DMS79 (cell line): ENCODE data around the gene KLF1.

Experiments
- DNase-seq: peaks from one replicate; lab custom pipeline; 2025; lab: John Stamatoyannopoulos, UW

KLF1 gene

GRCh38 chr19:12838182-12838885, 48.7 kb downstream of the KLF1 start, which contains the start of gene MAST1:
Gene MAST1, plus strand, starts transcription at chr19:12838515. Its CDS starts 58 bp downstream, at chr19:12838573.
- no peak for DNase-seq

GRCh38 chr19:12837225-12837624, 49.8 kb downstream of the KLF1 start:
- no peak for DNase-seq

GRCh38 chr19:12836529-12836863, 50.5 kb downstream of the KLF1 start:
- no peak for DNase-seq

GRCh38 chr19:12834976-12835757, 51.8 kb downstream of the KLF1 start:
- no peak for DNase-seq

- DNase-seq = peak; percentile 26
Observed at GRCh38 chr19:12834566-12834943, 52.4 kb downstream of the KLF1 start, which contains the start of gene RTBDN. Gene RTBDN, minus strand, starts transcription at chr19:12834579. Its CDS starts 4,600 bp downstream, at chr19:12829979.
